Inflammatory macrophage treated with lipopolysaccharide for 4 hours (primary cell): ENCODE data around the gene NXPH1.

Source experiments
- DNase-seq: peaks from one replicate; pipeline ENCODE4 v3.0.0-alpha.2; 2020

Gene NXPH1

GRCh38 chr7:8605221-8605620, 171.8 kb downstream of the NXPH1 start:
- no peak for DNase-seq

GRCh38 chr7:8612584-8612983, 179.2 kb downstream of the NXPH1 start:
- no peak for DNase-seq

- no peak for DNase-seq
These were observed 179.8 kb downstream of the NXPH1 start for GRCh38 chr7:8613191-8613590.

- no peak for DNase-seq
These were observed 181.6 kb downstream of the NXPH1 start for GRCh38 chr7:8615019-8615418.

- no peak for DNase-seq
These were observed 185.1 kb downstream of the NXPH1 start for GRCh38 chr7:8618441-8619070.

GRCh38 chr7:8620169-8620568, 186.8 kb downstream of the NXPH1 start:
- DNase-seq: no peak

GRCh38 chr7:8625612-8626011, 192.2 kb downstream of the NXPH1 start:
- no peak for DNase-seq

GRCh38 chr7:8627325-8627724, 193.9 kb downstream of the NXPH1 start:
- DNase-seq: no peak

GRCh38 chr7:8628656-8629055, 195.2 kb downstream of the NXPH1 start:
- DNase-seq: no peak

- no peak for DNase-seq
These were observed 196.1 kb downstream of the NXPH1 start for GRCh38 chr7:8629504-8629903.

GRCh38 chr7:8637322-8637721, 203.9 kb downstream of the NXPH1 start:
- no peak for DNase-seq

GRCh38 chr7:8638076-8638475, 204.7 kb downstream of the NXPH1 start:
- no peak for DNase-seq

GRCh38 chr7:8639668-8640067, 206.3 kb downstream of the NXPH1 start:
- DNase-seq: no peak

- DNase-seq: no peak
These were observed 207.3 kb downstream of the NXPH1 start for GRCh38 chr7:8640671-8641070.

- DNase-seq: no peak
These were observed 235.5 kb downstream of the NXPH1 start for GRCh38 chr7:8668627-8669500.

GRCh38 chr7:8669501-8669851, 236.1 kb downstream of the NXPH1 start:
- no peak for DNase-seq

GRCh38 chr7:8684426-8684825, 251.0 kb downstream of the NXPH1 start:
- DNase-seq: no peak

- DNase-seq: no peak
These were observed 266.6 kb downstream of the NXPH1 start for GRCh38 chr7:8699875-8700624.

- DNase-seq: no peak
These were observed 269.4 kb downstream of the NXPH1 start for GRCh38 chr7:8702807-8703206.

- no peak for DNase-seq
These were observed 276.7 kb downstream of the NXPH1 start for GRCh38 chr7:8710124-8710523.

GRCh38 chr7:8714791-8715190, 281.4 kb downstream of the NXPH1 start:
- no peak for DNase-seq

GRCh38 chr7:8719102-8719501, 285.7 kb downstream of the NXPH1 start:
- DNase-seq: no peak

- DNase-seq: no peak
These were observed 290.8 kb downstream of the NXPH1 start for GRCh38 chr7:8724080-8724718.
